Endothelial cell of umbilical vein (primary cell): ENCODE measurements around the gene SH2D6. TPM values are rescaled to one million over a fixed set of nuclear protein-coding genes. Genes with fewer than 3 reads are reported as not detected.

Source experiments
- BruUV-seq: library from RNA; stranded (reverse); fragments of 400-500 nt; replicated peaks from 2 replicates; lab custom pipeline; 2021; lab: Mats Ljungman, UMichigan
- CTCF ChIA-PET: fragments of 300-600, 350-600 bp; sonication (Branson Sonifier 250); formaldehyde crosslinking; loops from one replicate; lab custom pipeline; 2021; ENCODE audit warnings: antibody characterized with exemption, inconsistent platforms; lab: Charles Lee
- POLR2A ChIA-PET: fragments of 300-600, 350-600 bp; sonication (Branson Sonifier 250); formaldehyde crosslinking; loops from one replicate; lab custom pipeline; 2021; ENCODE audit warnings: antibody characterized with exemption, inconsistent platforms; lab: Charles Lee
- DNase-seq: peaks from one replicate; pipeline ENCODE4 v3.0.0-alpha.2; 2011; ENCODE audit warnings: low read depth, low spot score
- FAIRE-seq: peaks from 2 replicates; lab custom pipeline; 2011; peaks lifted over from hg19 to GRCh38; lab: Jason Lieb, UNC
- H2AFZ ChIP-seq: 2 replicates; pipeline ENCODE4 v1.6.0; 2012; ENCODE audit warnings: low read depth, low read length, control low read depth, inconsistent platforms
- H3K27ac ChIP-seq: 2 replicates; pipeline ENCODE4 v1.5.1; 2011; ENCODE audit warnings: low read depth, mild to moderate bottlenecking, control low read depth, low read length, moderate library complexity; ENCODE audit not compliant: insufficient read depth
- H3K27me3 ChIP-seq, 2 experiments: 2 replicates each; pipeline versions ENCODE4 v1.6.0 to v1.6.1; 2011; ENCODE audit warnings: low read length in 2 of 2, mixed read lengths in 1 of 2; ENCODE audit not compliant: control insufficient read depth in 2 of 2, insufficient read depth in 2 of 2
- H3K36me3 ChIP-seq, 2 experiments: 2 replicates in 1 of 2; 3 replicates in 1 of 2; pipeline ENCODE4 v1.5.1; 2011; ENCODE audit warnings: low read length in 2 of 2, mild to moderate bottlenecking in 1 of 2, moderate library complexity in 1 of 2; ENCODE audit not compliant: control insufficient read depth in 2 of 2, insufficient read depth in 2 of 2; ENCODE audit errors: extremely low read depth in 1 of 2
- H3K4me1 ChIP-seq: 3 replicates; pipeline ENCODE4 v1.5.1; 2011; ENCODE audit warnings: mild to moderate bottlenecking, low read length; ENCODE audit not compliant: control insufficient read depth, insufficient read depth; ENCODE audit errors: extremely low read depth
- H3K4me2 ChIP-seq: 2 replicates; pipeline ENCODE4 v1.6.1; 2011; ENCODE audit warnings: low read length, control low read depth, mixed read lengths; ENCODE audit not compliant: insufficient read depth
- H3K4me3 ChIP-seq, 3 experiments: fragments of 200-600 bp in 1 of 3; sonication (generic), shearing (Covaris generic) in 1 of 3; replicated peaks in 1 of 3; 2 replicates each; pipeline ENCODE4 v1.5.1; 2011 to 2016; ENCODE audit warnings: control low read depth in 3 of 3, low read length in 3 of 3, mild to moderate bottlenecking in 2 of 3, inconsistent platforms in 1 of 3, low read depth in 1 of 3, moderate library complexity in 1 of 3; ENCODE audit not compliant: insufficient read depth in 1 of 3
- H3K79me2 ChIP-seq: 2 replicates; pipeline ENCODE4 v1.6.0; 2012; ENCODE audit warnings: low read length, inconsistent platforms; ENCODE audit not compliant: control insufficient read depth, insufficient read depth
- H3K9ac ChIP-seq: replicated peaks from 2 replicates; pipeline ENCODE3; 2011; ENCODE audit warnings: low read length, control low read depth; ENCODE audit not compliant: insufficient read depth; ENCODE audit errors: extremely low read depth
- H3K9me1 ChIP-seq: replicated peaks from 3 replicates; pipeline ENCODE4 v1.6.0; 2011; ENCODE audit warnings: mild to moderate bottlenecking, low read length; ENCODE audit not compliant: control insufficient read depth, insufficient read depth; ENCODE audit errors: extremely low read depth
- H3K9me3 ChIP-seq: replicated peaks from 2 replicates; pipeline ENCODE4 v1.5.1; 2012; ENCODE audit warnings: low read length, inconsistent platforms; ENCODE audit not compliant: control insufficient read depth, insufficient read depth
- H4K20me1 ChIP-seq: replicated peaks from 2 replicates; pipeline ENCODE3; 2011; ENCODE audit warnings: mild to moderate bottlenecking, low read length; ENCODE audit not compliant: control insufficient read depth, insufficient read depth; ENCODE audit errors: extremely low read depth
- CTCF ChIP-seq, 2 donors: IDR thresholded peaks; 1 replicate in 1 of 2; 2 replicates in 1 of 2; pipeline ENCODE4 v1.5.1; 2011; ENCODE audit warnings: low read length in 2 of 2, mild to moderate bottlenecking in 2 of 2, moderate library complexity in 2 of 2, control low read depth in 1 of 2, inconsistent platforms in 1 of 2, low read depth in 1 of 2; ENCODE audit not compliant: insufficient read depth in 1 of 2; ENCODE audit errors: extremely low read depth in 1 of 2
- EZH2 ChIP-seq: IDR thresholded peaks from 2 replicates; pipeline ENCODE4 v1.6.1; 2012; ENCODE audit warnings: borderline replicate concordance, low read depth, mild to moderate bottlenecking, moderate library complexity, low read length, inconsistent platforms; ENCODE audit not compliant: severe bottlenecking
- FOS ChIP-seq: IDR thresholded peaks from 2 replicates; pipeline ENCODE4 v1.6.1; 2011; ENCODE audit warnings: mild to moderate bottlenecking, low read length, moderate library complexity, borderline replicate concordance; ENCODE audit not compliant: insufficient read depth
- GATA2 ChIP-seq: IDR thresholded peaks from 2 replicates; pipeline ENCODE4 v1.7.0; 2011; ENCODE audit warnings: low read depth, mild to moderate bottlenecking, moderate library complexity, mixed read lengths, low read length; ENCODE audit not compliant: insufficient read length, insufficient read depth
- JUN ChIP-seq: IDR thresholded peaks from 2 replicates; pipeline ENCODE4 v1.6.1; 2011; ENCODE audit warnings: borderline replicate concordance, low read depth; ENCODE audit not compliant: insufficient read length, insufficient read depth
- MYC ChIP-seq: IDR thresholded peaks from one replicate; pipeline ENCODE4 v1.6.1; 2011; ENCODE audit warnings: mild to moderate bottlenecking, low read depth, low read length
- POLR2A ChIP-seq: IDR thresholded peaks from 2 replicates; pipeline ENCODE4 v1.6.1; 2012; ENCODE audit warnings: low read depth, mild to moderate bottlenecking, control low read depth, low read length
- POLR2AphosphoS5 ChIP-seq: IDR thresholded peaks from 2 replicates; pipeline ENCODE4 v1.6.1; 2012; ENCODE audit warnings: low read depth, mild to moderate bottlenecking, control low read depth, low read length, moderate library complexity; ENCODE audit not compliant: insufficient read depth
- dilution Hi-C: fragments of 300-500 bp; cut with MboI; formaldehyde crosslinking; loops from one replicate; pipeline ENCODE4 v1.15.0; 2019; ENCODE audit warnings: low sequenced_read_pairs; ENCODE audit not compliant: extremely low pct_ligation_motif_present
- intact Hi-C: fragments of 100-400 bp; cut with micrococcal nuclease; formaldehyde crosslinking; loops from one replicate; pipeline ENCODE4 v1.10.0; 2022
- polyA plus RNA-seq, 4 experiments: library from polyadenylated mRNA; depleted of rRNA in 3 of 4; stranded (reverse) in 3 of 4; unstranded in 1 of 4; fragments of >200 nt; gene quantifications; 2 replicates each; pipeline versions ENCODE4 v1.2.1 to v1.2.3, GENCODE V29; 2011 to 2012; ENCODE audit warnings: missing spikeins in 1 of 4
- total RNA-seq: library from RNA; stranded (reverse); gene quantifications from 2 replicates; pipeline ENCODE4 v1.2.3, GENCODE V29; 2021
- TF ChIP-seq, protein P1 (sequence below): IDR thresholded peaks from 2 replicates; pipeline ENCODE4 v1.6.1; 2011; ENCODE audit not compliant: insufficient read depth, insufficient read length

SH2D6 gene
- total and polyA plus RNA-seq, 2 donors (not counting 3 experiments of a cell fraction or from before 2014, with no cell fraction given) = 0.53 TPM; not detected in 1

DNA sequence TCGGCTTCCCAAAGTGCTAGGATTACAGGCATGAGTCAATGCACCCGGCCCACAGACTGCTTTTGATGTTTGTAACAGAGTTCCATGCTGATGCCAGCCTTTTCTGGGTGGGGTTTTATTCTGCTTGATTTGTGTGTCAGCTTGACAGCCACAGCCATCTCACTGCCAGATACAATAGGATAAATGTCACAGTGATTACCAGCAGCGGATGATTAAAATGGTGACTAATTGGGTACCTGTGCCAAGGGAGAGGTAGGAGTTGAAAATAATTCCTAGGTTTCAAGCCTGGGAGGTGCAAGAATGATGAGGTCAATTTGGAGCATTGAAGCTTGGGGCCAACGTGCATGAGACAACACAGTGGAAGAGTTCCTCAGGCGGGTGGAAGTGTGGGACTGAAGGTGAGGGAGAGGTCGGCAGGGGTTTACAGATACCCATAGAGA, 39.4 kb downstream of the SH2D6 start:
- H3K4me2 ChIP-seq = no peak overlapping the region
- no peak overlapping the region for H2AFZ ChIP-seq
- H3K9me3 ChIP-seq = no peaks in the 10 kb centered on the region
- POLR2A ChIA-PET = no interaction called here
- no peaks in the 10 kb centered on the region for H4K20me1 ChIP-seq
- no TSS peak for BruUV-seq
- H3K79me2 ChIP-seq = no peaks in the 10 kb centered on the region
- DNase-seq = no peak
- H3K36me3 ChIP-seq = no peaks in the 10 kb centered on the region
- H3K27me3 ChIP-seq = no peaks in the 10 kb centered on the region
- CTCF ChIA-PET = interaction anchor here (0.6 to 0.8 kb wide), 2 partner anchors 33 to 71 kb away, joined by 3 to 4 read pairs; no protein-coding TSS in a partner anchor
- intact Hi-C loops = no loop called here
- H3K4me3 ChIP-seq = no peak overlapping the region
- no peak for FAIRE-seq
- no peaks in the 10 kb centered on the region for H3K4me1 ChIP-seq
- TF ChIP-seq CTCF (IDR thresholded peaks at IDR 0.05; ENCODE audit: extremely low read depth in 1 of 2, insufficient read depth in 1 of 2, low read depth in 1 of 2, low read length in 2 of 2) = no peak
- TF ChIP-seq GATA2 = no peak
- TF ChIP-seq MYC = no peak
- TF ChIP-seq POLR2AphosphoS5 = no peak
- no peak for TF ChIP-seq EZH2
- TF ChIP-seq JUN = no peak
- TF ChIP-seq, protein P1, sequence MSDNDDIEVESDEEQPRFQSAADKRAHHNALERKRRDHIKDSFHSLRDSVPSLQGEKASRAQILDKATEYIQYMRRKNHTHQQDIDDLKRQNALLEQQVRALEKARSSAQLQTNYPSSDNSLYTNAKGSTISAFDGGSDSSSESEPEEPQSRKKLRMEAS = no peak
- TF ChIP-seq POLR2A = no peak
- TF ChIP-seq FOS = no peak
- H3K9me1 ChIP-seq = no peaks in the 10 kb centered on the region
- dilution Hi-C loops = no loop called here
- H3K27ac ChIP-seq = no peak overlapping the region
- H3K9ac ChIP-seq = no peak overlapping the region
